Keratinocyte (primary cell): ENCODE data around the gene MAX. TPM values are rescaled to one million over a fixed set of nuclear protein-coding genes. Genes with fewer than 3 reads are reported as not detected.

ENCODE experiments used
- DNase-seq: peaks from one replicate; pipeline ENCODE4 v3.0.0-alpha.2; 2011; ENCODE audit warnings: low read depth, missing footprints, low spot score
- FAIRE-seq: peaks from 2 replicates; lab custom pipeline; 2011; peaks lifted over from hg19 to GRCh38; lab: Jason Lieb, UNC
- H2AFZ ChIP-seq: 2 replicates; pipeline ENCODE4 v1.6.0; 2012; ENCODE audit warnings: low read length, control low read depth, inconsistent platforms; ENCODE audit not compliant: control insufficient read depth
- H3K27ac ChIP-seq: 2 replicates; pipeline ENCODE4 v1.5.1; 2011; ENCODE audit warnings: low read length; ENCODE audit not compliant: control insufficient read depth, insufficient read depth
- H3K27me3 ChIP-seq: 3 replicates; pipeline ENCODE4 v1.6.0; 2011; ENCODE audit warnings: low read length; ENCODE audit not compliant: control insufficient read depth, insufficient read depth; ENCODE audit errors: extremely low read depth
- H3K36me3 ChIP-seq, 2 experiments: 2 replicates in 1 of 2; 3 replicates in 1 of 2; pipeline ENCODE4 v1.5.1; 2011; ENCODE audit warnings: low read length in 2 of 2, mild to moderate bottlenecking in 1 of 2; ENCODE audit not compliant: control insufficient read depth in 2 of 2, insufficient read depth in 2 of 2; ENCODE audit errors: extremely low read depth in 1 of 2
- H3K4me1 ChIP-seq: 3 replicates; pipeline ENCODE4 v1.5.1; 2011; ENCODE audit warnings: low read length; ENCODE audit not compliant: control insufficient read depth, insufficient read depth; ENCODE audit errors: extremely low read depth
- H3K4me2 ChIP-seq: 3 replicates; pipeline ENCODE4 v1.6.0; 2011; ENCODE audit warnings: low read depth, low read length; ENCODE audit not compliant: control insufficient read depth, insufficient read depth; ENCODE audit errors: extremely low read depth
- H3K4me3 ChIP-seq, 3 experiments: fragments of 200-600 bp in 1 of 3; sonication (generic) in 1 of 3; 2 replicates in 2 of 3; 3 replicates in 1 of 3; pipeline ENCODE4 v1.5.1; 2011 to 2016; ENCODE audit warnings: low read length in 3 of 3, mild to moderate bottlenecking in 3 of 3, control low read depth in 2 of 3, inconsistent platforms in 1 of 3, low read depth in 1 of 3, mixed read lengths in 1 of 3, mixed run types in 1 of 3, moderate library complexity in 1 of 3; ENCODE audit not compliant: control insufficient read depth in 2 of 3, insufficient read depth in 2 of 3; ENCODE audit errors: extremely low read depth in 1 of 3
- H3K79me2 ChIP-seq: 2 replicates; pipeline ENCODE4 v1.6.0; 2012; ENCODE audit warnings: low read length; ENCODE audit not compliant: control insufficient read depth, insufficient read depth
- H3K9ac ChIP-seq: 3 replicates; pipeline ENCODE4 v1.6.0; 2011; ENCODE audit warnings: low read length; ENCODE audit not compliant: control insufficient read depth, insufficient read depth; ENCODE audit errors: extremely low read depth
- H3K9me1 ChIP-seq: 3 replicates; pipeline ENCODE4 v1.6.0; 2011; ENCODE audit warnings: low read length; ENCODE audit not compliant: control insufficient read depth, insufficient read depth; ENCODE audit errors: extremely low read depth
- H3K9me3 ChIP-seq: 2 replicates; pipeline ENCODE4 v1.5.1; 2012; ENCODE audit warnings: low read depth, low read length; ENCODE audit not compliant: control insufficient read depth
- H4K20me1 ChIP-seq: 3 replicates; pipeline ENCODE4 v1.6.0; 2011; ENCODE audit warnings: low read length; ENCODE audit not compliant: control insufficient read depth, insufficient read depth; ENCODE audit errors: extremely low read depth
- EZH2 ChIP-seq: IDR thresholded peaks from one replicate; pipeline ENCODE4 v1.6.1; 2012; ENCODE audit warnings: inconsistent platforms, mild to moderate bottlenecking, low read length, moderate library complexity
- dilution Hi-C: fragments of 300-500 bp; cut with MboI; formaldehyde crosslinking; loops from one replicate; pipeline ENCODE4 v1.7.0; 2020; ENCODE audit warnings: low sequenced_read_pairs; ENCODE audit not compliant: extremely low pct_ligation_motif_present
- polyA plus RNA-seq, 5 experiments: library from polyadenylated mRNA; depleted of rRNA in 3 of 5; stranded (reverse) in 3 of 5; stranded (forward) in 1 of 5; unstranded in 1 of 5; fragments of >200 nt; gene quantifications; 1 replicate in 1 of 5; 2 replicates in 3 of 5; 3 replicates in 1 of 5; pipeline versions ENCODE4 v1.2.1 to v1.2.3, GENCODE V29; 2011 to 2012; ENCODE audit warnings: missing spikeins in 2 of 5, low read depth in 1 of 5, low replicate concordance in 1 of 5
- small RNA-seq, 3 experiments: library from RNA; depleted of rRNA; stranded (forward); fragments of <200 nt; gene quantifications; one replicate each; pipeline ENCODE3, GENCODE V24; 2012; ENCODE audit warnings: low read depth in 3 of 3, low replicate concordance in 1 of 3; ENCODE audit not compliant: insufficient read length in 3 of 3
- TF ChIP-seq, protein P1 (sequence below), 3 experiments: IDR thresholded peaks in 1 of 3; conservative IDR thresholded peaks in 1 of 3; optimal IDR thresholded peaks in 1 of 3; 2 replicates in 2 of 3; 3 replicates in 1 of 3; pipeline versions ENCODE3 to v1.5.1; 2011; ENCODE audit warnings: low read length in 3 of 3, mild to moderate bottlenecking in 3 of 3, moderate library complexity in 2 of 3, control low read depth in 1 of 3, inconsistent platforms in 1 of 3; ENCODE audit not compliant: insufficient read depth in 2 of 3; ENCODE audit errors: extremely low read depth in 1 of 3

Gene MAX
- polyA plus RNA-seq, 1 donor (not counting 4 experiments of a cell fraction or from before 2014, with no cell fraction given) = 65.2 TPM

DNA sequence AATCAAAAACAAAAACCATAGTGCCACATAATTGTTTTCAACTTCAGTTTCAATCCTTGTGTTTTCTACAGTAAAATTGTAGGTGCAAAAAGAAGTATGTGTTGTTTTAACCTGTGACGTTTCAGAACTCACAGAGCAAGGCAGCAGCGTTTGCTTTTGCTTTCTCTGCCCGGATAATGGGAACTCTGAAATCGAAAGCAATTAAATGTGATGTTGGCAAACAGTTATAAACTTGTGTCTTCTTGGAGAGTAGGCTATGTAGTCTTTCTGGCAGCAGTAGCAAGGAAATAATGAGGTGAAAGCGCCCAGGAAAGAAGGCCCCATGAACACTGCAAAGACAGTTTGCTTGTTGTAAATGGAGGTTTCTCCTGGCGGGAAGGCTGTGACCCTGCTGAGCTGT is 76.5 kb downstream of the MAX start:
- dilution Hi-C loops = no loop called here
- Histone ChIP-seq H3K27ac (no peak overlapping the region), H4K20me1 (no peaks in the 10 kb centered on the region), H3K4me1 (peaks cover 21% of the 10 kb centered on the region), H3K36me3 (peaks cover 5 to 11% of the 10 kb centered on the region in 2 experiments), H3K27me3 (no peaks in the 10 kb centered on the region), H3K9me3 (no peaks in the 10 kb centered on the region), H3K79me2 (no peaks in the 10 kb centered on the region), H3K9me1 (no peaks in the 10 kb centered on the region), H3K4me3 (peak overlapping the region in 1 of 3 experiments; percentile 34), H3K9ac (peak overlapping the region; percentile 20), H2AFZ (peak overlapping the region; percentile 36), H3K4me2 (peak overlapping the region; percentile 71)
- TF ChIP-seq, protein P1, sequence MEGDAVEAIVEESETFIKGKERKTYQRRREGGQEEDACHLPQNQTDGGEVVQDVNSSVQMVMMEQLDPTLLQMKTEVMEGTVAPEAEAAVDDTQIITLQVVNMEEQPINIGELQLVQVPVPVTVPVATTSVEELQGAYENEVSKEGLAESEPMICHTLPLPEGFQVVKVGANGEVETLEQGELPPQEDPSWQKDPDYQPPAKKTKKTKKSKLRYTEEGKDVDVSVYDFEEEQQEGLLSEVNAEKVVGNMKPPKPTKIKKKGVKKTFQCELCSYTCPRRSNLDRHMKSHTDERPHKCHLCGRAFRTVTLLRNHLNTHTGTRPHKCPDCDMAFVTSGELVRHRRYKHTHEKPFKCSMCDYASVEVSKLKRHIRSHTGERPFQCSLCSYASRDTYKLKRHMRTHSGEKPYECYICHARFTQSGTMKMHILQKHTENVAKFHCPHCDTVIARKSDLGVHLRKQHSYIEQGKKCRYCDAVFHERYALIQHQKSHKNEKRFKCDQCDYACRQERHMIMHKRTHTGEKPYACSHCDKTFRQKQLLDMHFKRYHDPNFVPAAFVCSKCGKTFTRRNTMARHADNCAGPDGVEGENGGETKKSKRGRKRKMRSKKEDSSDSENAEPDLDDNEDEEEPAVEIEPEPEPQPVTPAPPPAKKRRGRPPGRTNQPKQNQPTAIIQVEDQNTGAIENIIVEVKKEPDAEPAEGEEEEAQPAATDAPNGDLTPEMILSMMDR (optimal IDR thresholded peaks at IDR 0.05 in 1 of 3, IDR thresholded peaks at IDR 0.05 in 1 of 3, conservative IDR thresholded peaks at IDR 0.05 in 1 of 3; ENCODE audit: extremely low read depth in 1 of 3, insufficient read depth in 2 of 3, low read length in 3 of 3) = no peak
- no peak for TF ChIP-seq EZH2
- DNase-seq (no peak), FAIRE-seq (peak; percentile 62)

Small RNAs within 50 kb of the gene (small RNA-seq; reads per million reads assigned to genes)
- gene MIR4706 (0 reads per million in 3 experiments), gene RNU2-14P (0 to 0.13 (median 0) reads per million in 3 experiments)

Other genes with a start within 250 kb of the MAX start
- gene SPTB, start 222.6 kb downstream of the MAX start, polyA plus RNA-seq = 0.02 to 0.09 TPM in 2 of 3 replicates, not detected in the other
- gene CHURC1, start 188.1 kb downstream of the MAX start, polyA plus RNA-seq = 65.4 to 126 TPM (median 74.8 TPM) in 3 replicates
- gene GPX2, start 159.8 kb downstream of the MAX start, polyA plus RNA-seq = 47.0 to 76.9 TPM (median 57.5 TPM) in 3 replicates
- 2.1 to 3.3 TPM (median 3.1 TPM) in 3 replicates for gene RAB15, start 130.2 kb downstream of the MAX start, polyA plus RNA-seq
- gene FNTB, start 115.6 kb downstream of the MAX start, polyA plus RNA-seq = 10.1 to 16.3 TPM (median 13.7 TPM) in 3 replicates